MM.1S (cell line): ENCODE measurements around the gene SPECC1.

Experiments used
- DNase-seq: peaks from one replicate; pipeline ENCODE4 v3.0.0-alpha.2; 2015
- H2AFZ ChIP-seq: fragments of 300-600 bp; sonication (generic); 2 replicates; pipeline ENCODE4 v1.6.0; 2016; ENCODE audit warnings: antibody characterized with exemption, low read length
- H3F3A ChIP-seq: fragments of 300-600 bp; sonication (generic); 2 replicates; pipeline ENCODE4 v1.6.1; 2016; ENCODE audit warnings: mild to moderate bottlenecking, antibody characterized with exemption, low read length, moderate library complexity, mixed read lengths; ENCODE audit not compliant: insufficient read depth
- H3K27ac ChIP-seq: fragments of 300-600 bp; sonication (generic); 2 replicates; pipeline ENCODE4 v1.5.1; 2016; ENCODE audit warnings: mild to moderate bottlenecking, low read length
- H3K27me3 ChIP-seq: fragments of 300-600 bp; sonication (generic); replicated peaks from 2 replicates; pipeline ENCODE4 v1.6.0; 2016; ENCODE audit warnings: low read length; ENCODE audit not compliant: insufficient read depth
- H3K36me3 ChIP-seq: fragments of 300-600 bp; sonication (generic); replicated peaks from 2 replicates; pipeline ENCODE4 v1.6.1; 2016; ENCODE audit warnings: mild to moderate bottlenecking, low read length, mixed read lengths; ENCODE audit not compliant: insufficient read depth
- H3K4me1 ChIP-seq: fragments of 300-600 bp; sonication (generic); 2 replicates; pipeline ENCODE4 v1.6.1; 2016; ENCODE audit warnings: low read length, mixed read lengths
- H3K4me2 ChIP-seq: fragments of 300-600 bp; sonication (generic); 2 replicates; pipeline ENCODE4 v1.6.0; 2016; ENCODE audit warnings: low read depth, low read length
- H3K4me3 ChIP-seq: fragments of 300-600 bp; sonication (generic); 2 replicates; pipeline ENCODE4 v1.5.1; 2016; ENCODE audit warnings: low read length, mixed read lengths
- H3K79me2 ChIP-seq: fragments of 300-600 bp; sonication (generic); 2 replicates; pipeline ENCODE4 v1.6.1; 2016; ENCODE audit warnings: mixed run types, low read length, mixed read lengths
- H3K9ac ChIP-seq: fragments of 300-600 bp; sonication (generic); 2 replicates; pipeline ENCODE4 v1.6.1; 2016; ENCODE audit warnings: low read length, mixed read lengths
- H3K9me2 ChIP-seq: fragments of 300-600 bp; sonication (generic); replicated peaks from 2 replicates; pipeline ENCODE4 v1.6.1; 2016; ENCODE audit warnings: mild to moderate bottlenecking, low read length, mixed read lengths; ENCODE audit not compliant: insufficient read depth
- H3K9me3 ChIP-seq: fragments of 300-600 bp; sonication (generic); replicated peaks from 2 replicates; pipeline ENCODE4 v1.6.1; 2016; ENCODE audit warnings: mild to moderate bottlenecking, low read length, mixed read lengths; ENCODE audit not compliant: insufficient read depth
- H4K20me1 ChIP-seq: fragments of 300-600 bp; sonication (generic); 2 replicates; pipeline ENCODE4 v1.6.1; 2016; ENCODE audit warnings: mild to moderate bottlenecking, low read length, moderate library complexity, mixed read lengths; ENCODE audit not compliant: insufficient read depth
- EZH2 ChIP-seq: fragments of 300-600 bp; sonication (generic); optimal IDR thresholded peaks from 2 replicates; pipeline ENCODE3; 2017; ENCODE audit warnings: low read depth, mild to moderate bottlenecking, antibody characterized with exemption, low read length, mixed read lengths
- EZH2phosphoT487 ChIP-seq: fragments of 300-600 bp; sonication (generic); IDR thresholded peaks from 2 replicates; pipeline ENCODE4 v1.6.1; 2018; ENCODE audit warnings: antibody characterized with exemption, low read length
- TF ChIP-seq, protein P1 (sequence below): fragments of 300-600 bp; sonication (generic); IDR thresholded peaks from 2 replicates; pipeline ENCODE4 v1.5.1; 2016; ENCODE audit warnings: antibody characterized with exemption, low read length, mixed read lengths

SPECC1 gene

DNA sequence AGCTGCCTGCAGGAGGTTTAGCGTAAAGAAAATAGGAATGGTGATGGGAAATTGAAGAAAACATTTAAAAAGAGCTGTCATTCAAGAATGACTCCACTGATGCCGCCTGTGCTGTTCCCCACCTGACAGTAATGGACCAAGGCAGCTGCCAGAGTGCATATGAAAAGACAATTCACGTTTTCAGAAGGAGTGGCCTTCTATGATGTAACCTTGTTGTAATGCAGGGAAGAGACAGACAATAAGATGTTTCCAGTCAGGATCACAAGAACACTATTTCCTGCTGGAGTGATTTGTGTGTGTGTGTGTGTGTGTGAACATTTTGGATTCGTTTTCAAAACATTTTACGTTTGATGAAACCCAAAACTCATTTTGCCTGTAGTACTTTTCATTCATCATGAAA, 254.4 kb downstream of the SPECC1 start:
- Histone ChIP-seq H3K36me3 (0 out of 2 replicates have a peak, but pooled peaks cover 5% of the 10 kb centered on the region), H3K9me3 (no peaks in the 10 kb centered on the region), H2AFZ (no peak overlapping the region), H3K9me2 (no peaks in the 10 kb centered on the region), H3K27me3 (no peaks in the 10 kb centered on the region), H3K4me2 (no peak overlapping the region), H3K9ac (no peak overlapping the region), H3K4me1 (peaks cover 29% of the 10 kb centered on the region), H3K79me2 (no peaks in the 10 kb centered on the region), H4K20me1 (no peaks in the 10 kb centered on the region), H3K4me3 (no peak overlapping the region), H3F3A (no peaks in the 10 kb centered on the region), H3K27ac (no peak overlapping the region)
- no peak for DNase-seq
- TF ChIP-seq EZH2, result no peak
- no peak for TF ChIP-seq EZH2phosphoT487
- TF ChIP-seq, protein P1, sequence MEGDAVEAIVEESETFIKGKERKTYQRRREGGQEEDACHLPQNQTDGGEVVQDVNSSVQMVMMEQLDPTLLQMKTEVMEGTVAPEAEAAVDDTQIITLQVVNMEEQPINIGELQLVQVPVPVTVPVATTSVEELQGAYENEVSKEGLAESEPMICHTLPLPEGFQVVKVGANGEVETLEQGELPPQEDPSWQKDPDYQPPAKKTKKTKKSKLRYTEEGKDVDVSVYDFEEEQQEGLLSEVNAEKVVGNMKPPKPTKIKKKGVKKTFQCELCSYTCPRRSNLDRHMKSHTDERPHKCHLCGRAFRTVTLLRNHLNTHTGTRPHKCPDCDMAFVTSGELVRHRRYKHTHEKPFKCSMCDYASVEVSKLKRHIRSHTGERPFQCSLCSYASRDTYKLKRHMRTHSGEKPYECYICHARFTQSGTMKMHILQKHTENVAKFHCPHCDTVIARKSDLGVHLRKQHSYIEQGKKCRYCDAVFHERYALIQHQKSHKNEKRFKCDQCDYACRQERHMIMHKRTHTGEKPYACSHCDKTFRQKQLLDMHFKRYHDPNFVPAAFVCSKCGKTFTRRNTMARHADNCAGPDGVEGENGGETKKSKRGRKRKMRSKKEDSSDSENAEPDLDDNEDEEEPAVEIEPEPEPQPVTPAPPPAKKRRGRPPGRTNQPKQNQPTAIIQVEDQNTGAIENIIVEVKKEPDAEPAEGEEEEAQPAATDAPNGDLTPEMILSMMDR, result no peak

DNA sequence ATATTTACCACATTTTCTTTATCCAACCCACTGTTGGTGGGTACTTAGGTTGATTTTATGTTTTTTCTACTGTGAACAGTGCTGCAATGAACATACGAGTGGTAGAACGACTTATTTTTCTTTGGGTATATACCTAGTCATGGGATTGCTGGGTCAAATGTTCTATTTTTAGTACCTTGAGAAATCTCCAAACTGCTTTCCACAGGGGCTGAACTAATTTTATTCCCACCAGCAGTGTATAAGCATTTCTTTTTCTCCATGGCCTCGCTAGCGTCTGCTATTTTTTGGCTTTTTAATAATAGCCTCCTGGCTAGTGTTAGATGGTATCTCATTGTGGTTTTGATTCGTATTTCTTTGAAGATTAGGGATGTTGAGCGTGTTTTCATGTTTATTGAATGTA, 255.8 kb downstream of the SPECC1 start:
- no peaks in the 10 kb centered on the region for H4K20me1 ChIP-seq
- no peaks in the 10 kb centered on the region; the same call in 1 of the 2 replicates for H3K79me2 ChIP-seq
- H3K36me3 ChIP-seq, result 0 out of 2 replicates have a peak, but pooled peaks cover 5% of the 10 kb centered on the region
- H2AFZ ChIP-seq, result no peak overlapping the region
- no peak overlapping the region for H3K27ac ChIP-seq
- peaks cover 33% of the 10 kb centered on the region for H3K4me1 ChIP-seq
- H3K27me3 ChIP-seq, result no peaks in the 10 kb centered on the region
- H3F3A ChIP-seq, result peaks cover 2% of the 10 kb centered on the region; the same call in 1 of the 2 replicates
- H3K9me3 ChIP-seq, result no peaks in the 10 kb centered on the region
- no peak overlapping the region for H3K4me2 ChIP-seq
- H3K4me3 ChIP-seq, result no peak overlapping the region
- TF ChIP-seq EZH2 (no peak), EZH2phosphoT487 (no peak)
- TF ChIP-seq, protein P1, result no peak
- no peak overlapping the region for H3K9ac ChIP-seq
- H3K9me2 ChIP-seq, result no peaks in the 10 kb centered on the region
- DNase-seq, result no peak

DNA sequence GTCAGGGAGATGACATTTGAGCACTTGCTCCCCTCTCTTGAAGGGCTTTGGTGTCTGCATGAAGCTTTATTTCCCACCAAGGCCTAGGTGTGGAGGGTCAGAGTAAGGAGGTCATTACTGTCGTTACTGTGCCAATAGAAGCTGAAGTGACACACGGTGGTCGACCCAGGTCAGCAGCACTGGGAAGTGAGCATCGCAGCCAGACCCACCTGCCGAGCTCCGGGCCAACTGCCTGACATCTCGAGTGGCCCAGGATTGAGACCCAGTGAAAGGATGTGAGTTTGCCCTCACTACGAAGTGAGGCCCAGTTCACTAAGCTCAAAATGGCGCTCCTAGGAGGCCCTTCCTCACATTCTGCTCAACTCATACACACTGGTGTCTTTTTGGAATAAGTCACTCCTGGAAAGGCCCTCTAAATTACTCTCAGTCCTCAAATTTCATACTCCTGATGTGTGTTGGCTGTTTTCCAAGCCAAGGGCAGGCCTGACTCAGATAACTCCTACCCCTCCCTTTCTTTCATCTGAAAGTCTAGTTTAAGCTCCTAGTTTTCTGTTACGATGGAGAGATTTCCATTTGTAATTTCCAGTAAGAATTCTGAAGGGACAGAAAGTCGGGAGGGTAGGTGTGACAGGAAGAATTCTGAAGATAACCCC, 257.8 kb downstream of the SPECC1 start:
- H2AFZ ChIP-seq, result no peak overlapping the region
- peaks cover 20% of the 10 kb centered on the region for H3F3A ChIP-seq
- H3K9ac ChIP-seq, result no peak overlapping the region
- no peaks in the 10 kb centered on the region for H4K20me1 ChIP-seq
- peaks cover 45% of the 10 kb centered on the region for H3K4me1 ChIP-seq
- DNase-seq, result no peak
- no peak overlapping the region for H3K4me3 ChIP-seq
- no peaks in the 10 kb centered on the region; the same call in 1 of the 2 replicates for H3K79me2 ChIP-seq
- H3K9me2 ChIP-seq, result no peaks in the 10 kb centered on the region
- no peak overlapping the region for H3K4me2 ChIP-seq
- H3K9me3 ChIP-seq, result no peaks in the 10 kb centered on the region
- TF ChIP-seq, protein P1, result no peak
- TF ChIP-seq EZH2 (no peak), EZH2phosphoT487 (no peak)
- peak overlapping the region; percentile 21; the same call in 1 of the 2 replicates for H3K27ac ChIP-seq
- no peaks in the 10 kb centered on the region for H3K27me3 ChIP-seq
- no peaks in the 10 kb centered on the region for H3K36me3 ChIP-seq
